HG03571 (cell line): ENCODE measurements around the gene ZNF627.
"Not testable (repeated sequence)": the region's sequence is repeated elsewhere in the genome, so short reads cannot be mapped to it uniquely, and the experiment has no call there.

Source experiments
- ATAC-seq: cut with Tn5 transposase; IDR thresholded peaks from one replicate; pipeline ENCODE4 v1.9.1; 2021; ENCODE audit not compliant: unreplicated experiment

Gene ZNF627

GRCh38 chr19:11574689-11575088, 22.6 kb upstream of the ZNF627 start:
- ATAC-seq: no peak

GRCh38 chr19:11576227-11576626, 21.1 kb upstream of the ZNF627 start:
- ATAC-seq: no peak

- ATAC-seq: no peak
Measured at GRCh38 chr19:11577451-11578257, 19.6 kb upstream of the ZNF627 start, which contains the start of gene ACP5. ACP5 (minus strand) TSS chr19:11577645; CDS start chr19:11577317, 328 bp downstream.

GRCh38 chr19:11578258-11579142, 18.8 kb upstream of the ZNF627 start:
- no peak for ATAC-seq

GRCh38 chr19:11580116-11580515, 17.2 kb upstream of the ZNF627 start:
- no peak for ATAC-seq

- ATAC-seq: no peak
Measured at GRCh38 chr19:11581740-11582139, 15.5 kb upstream of the ZNF627 start.

- ATAC-seq: no peak
Measured at GRCh38 chr19:11586331-11586730, 11.0 kb upstream of the ZNF627 start.

GRCh38 chr19:11587302-11587974, 9.8 kb upstream of the ZNF627 start:
- ATAC-seq: no peak

- ATAC-seq: no peak
Measured at GRCh38 chr19:11587975-11588631, 9.2 kb upstream of the ZNF627 start.

- no peak for ATAC-seq
Measured at GRCh38 chr19:11594084-11594483, 3.2 kb upstream of the ZNF627 start.

- ATAC-seq: no peak
Measured at GRCh38 chr19:11596156-11596555, 1.1 kb upstream of the ZNF627 start.

- ATAC-seq: no peak
Measured at GRCh38 chr19:11598103-11598483, 810 bp downstream of the ZNF627 start.

- ATAC-seq: no peak
Measured at GRCh38 chr19:11598746-11599145, 1.5 kb downstream of the ZNF627 start.

GRCh38 chr19:11599704-11600103, 2.4 kb downstream of the ZNF627 start:
- ATAC-seq: not testable (repeated sequence)

- ATAC-seq: no peak
Measured at GRCh38 chr19:11606484-11606883, 9.2 kb downstream of the ZNF627 start.

- ATAC-seq: no peak
Measured at GRCh38 chr19:11611730-11612129, 14.4 kb downstream of the ZNF627 start.

- no peak for ATAC-seq
Measured at GRCh38 chr19:11612816-11613511, 15.7 kb downstream of the ZNF627 start.

GRCh38 chr19:11617180-11618062, 20.1 kb downstream of the ZNF627 start:
- no peak for ATAC-seq

- no peak for ATAC-seq
Measured at GRCh38 chr19:11620553-11620952, 23.3 kb downstream of the ZNF627 start.
